ENCODE data around the gene NPLOC4. TPM values are rescaled to one million over a fixed set of nuclear protein-coding genes. Genes with fewer than 3 reads are reported as not detected.

NPLOC4 gene
- total and polyA plus RNA-seq, 2 donors (not counting 1 experiment from before 2014, with no cell fraction given): 51.0 to 62.5 TPM

GRCh38 chr17:81647640-81648012 lies 10.7 kb upstream of the NPLOC4 start:
- Histone ChIP-seq H3K4me3 (replicated peaks in 1 of 4; ENCODE audit: control extremely low read depth in 1 of 4, insufficient read depth in 1 of 4, low read depth in 3 of 4, low read length in 4 of 4) (no peak overlapping the region), H3K9ac (ENCODE audit: insufficient read depth, low read length) (no peak overlapping the region), H2AFZ (ENCODE audit: low read length) (no peak overlapping the region), H3K4me1 (ENCODE audit: control insufficient read depth, extremely low read depth, insufficient read depth, low read length) (peaks cover 5% of the 10 kb centered on the region), H3K27me3 (ENCODE audit: control insufficient read depth, insufficient read depth, low read length) (peaks cover 22% of the 10 kb centered on the region), H3K36me3 (ENCODE audit: control insufficient read depth, insufficient read depth, low read length) (no peaks in the 10 kb centered on the region), H3K27ac (ENCODE audit: insufficient read depth, low read length) (no peak overlapping the region), H3K9me3 (ENCODE audit: control insufficient read depth, insufficient read depth, low read depth, low read length) (no peaks in the 10 kb centered on the region), H3K79me2 (ENCODE audit: control insufficient read depth, insufficient read depth, low read length) (no peaks in the 10 kb centered on the region), H3K4me2 (ENCODE audit: extremely low read depth, insufficient read depth, low read length) (peak overlapping the region; percentile 25), H4K20me1 (ENCODE audit: control insufficient read depth, extremely low read depth, insufficient read depth, low read length) (no peaks in the 10 kb centered on the region)
- DNase-seq (ENCODE audit: low read depth in 2 of 2): no peak
- peak; percentile 72 for TF ChIP-seq EZH2 (IDR thresholded peaks at IDR 0.05; ENCODE audit: low read length, missing control alignments)
- TF ChIP-seq, protein P1, sequence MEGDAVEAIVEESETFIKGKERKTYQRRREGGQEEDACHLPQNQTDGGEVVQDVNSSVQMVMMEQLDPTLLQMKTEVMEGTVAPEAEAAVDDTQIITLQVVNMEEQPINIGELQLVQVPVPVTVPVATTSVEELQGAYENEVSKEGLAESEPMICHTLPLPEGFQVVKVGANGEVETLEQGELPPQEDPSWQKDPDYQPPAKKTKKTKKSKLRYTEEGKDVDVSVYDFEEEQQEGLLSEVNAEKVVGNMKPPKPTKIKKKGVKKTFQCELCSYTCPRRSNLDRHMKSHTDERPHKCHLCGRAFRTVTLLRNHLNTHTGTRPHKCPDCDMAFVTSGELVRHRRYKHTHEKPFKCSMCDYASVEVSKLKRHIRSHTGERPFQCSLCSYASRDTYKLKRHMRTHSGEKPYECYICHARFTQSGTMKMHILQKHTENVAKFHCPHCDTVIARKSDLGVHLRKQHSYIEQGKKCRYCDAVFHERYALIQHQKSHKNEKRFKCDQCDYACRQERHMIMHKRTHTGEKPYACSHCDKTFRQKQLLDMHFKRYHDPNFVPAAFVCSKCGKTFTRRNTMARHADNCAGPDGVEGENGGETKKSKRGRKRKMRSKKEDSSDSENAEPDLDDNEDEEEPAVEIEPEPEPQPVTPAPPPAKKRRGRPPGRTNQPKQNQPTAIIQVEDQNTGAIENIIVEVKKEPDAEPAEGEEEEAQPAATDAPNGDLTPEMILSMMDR (conservative IDR thresholded peaks at IDR 0.05 in 1 of 2, IDR thresholded peaks at IDR 0.05 in 1 of 2; ENCODE audit: low read depth in 1 of 2, low read length in 2 of 2): no peak

GRCh38 chr17:81646869-81647600 lies 10.1 kb upstream of the NPLOC4 start:
- TF ChIP-seq, protein P1 (conservative IDR thresholded peaks at IDR 0.05 in 1 of 2, IDR thresholded peaks at IDR 0.05 in 1 of 2; ENCODE audit: low read depth in 1 of 2, low read length in 2 of 2): no peak
- TF ChIP-seq EZH2 (IDR thresholded peaks at IDR 0.05; ENCODE audit: low read length, missing control alignments): no peak
- DNase-seq (ENCODE audit: low read depth in 2 of 2): no peak
- Histone ChIP-seq H3K4me3 (replicated peaks in 1 of 4; ENCODE audit: control extremely low read depth in 1 of 4, insufficient read depth in 1 of 4, low read depth in 3 of 4, low read length in 4 of 4) (no peak overlapping the region), H2AFZ (ENCODE audit: low read length) (no peak overlapping the region), H3K27me3 (ENCODE audit: control insufficient read depth, insufficient read depth, low read length) (peaks cover 22% of the 10 kb centered on the region), H3K4me1 (ENCODE audit: control insufficient read depth, extremely low read depth, insufficient read depth, low read length) (peaks cover 7% of the 10 kb centered on the region), H3K36me3 (ENCODE audit: control insufficient read depth, insufficient read depth, low read length) (no peaks in the 10 kb centered on the region), H3K9ac (ENCODE audit: insufficient read depth, low read length) (no peak overlapping the region), H3K9me3 (ENCODE audit: control insufficient read depth, insufficient read depth, low read depth, low read length) (no peaks in the 10 kb centered on the region), H4K20me1 (ENCODE audit: control insufficient read depth, extremely low read depth, insufficient read depth, low read length) (no peaks in the 10 kb centered on the region), H3K27ac (ENCODE audit: insufficient read depth, low read length) (no peak overlapping the region), H3K4me2 (ENCODE audit: extremely low read depth, insufficient read depth, low read length) (no peak overlapping the region), H3K79me2 (ENCODE audit: control insufficient read depth, insufficient read depth, low read length) (no peaks in the 10 kb centered on the region)

- peaks cover 22% of the 10 kb centered on the region for H3K27me3 ChIP-seq (ENCODE audit: control insufficient read depth, insufficient read depth, low read length)
- DNase-seq (ENCODE audit: low read depth in 2 of 2): no peak
- H3K27ac ChIP-seq (ENCODE audit: insufficient read depth, low read length): no peak overlapping the region
- H3K4me1 ChIP-seq (ENCODE audit: control insufficient read depth, extremely low read depth, insufficient read depth, low read length): peaks cover 2% of the 10 kb centered on the region
- no peaks in the 10 kb centered on the region for H4K20me1 ChIP-seq (ENCODE audit: control insufficient read depth, extremely low read depth, insufficient read depth, low read length)
- no peaks in the 10 kb centered on the region for H3K9me3 ChIP-seq (ENCODE audit: control insufficient read depth, insufficient read depth, low read depth, low read length)
- H3K79me2 ChIP-seq (ENCODE audit: control insufficient read depth, insufficient read depth, low read length): no peaks in the 10 kb centered on the region
- no peak overlapping the region for H3K4me3 ChIP-seq (replicated peaks in 1 of 4; ENCODE audit: control extremely low read depth in 1 of 4, insufficient read depth in 1 of 4, low read depth in 3 of 4, low read length in 4 of 4)
- no peak overlapping the region for H3K9ac ChIP-seq (ENCODE audit: insufficient read depth, low read length)
- no peaks in the 10 kb centered on the region for H3K36me3 ChIP-seq (ENCODE audit: control insufficient read depth, insufficient read depth, low read length)
- no peak overlapping the region for H3K4me2 ChIP-seq (ENCODE audit: extremely low read depth, insufficient read depth, low read length)
- TF ChIP-seq EZH2 (IDR thresholded peaks at IDR 0.05; ENCODE audit: low read length, missing control alignments): no peak
- TF ChIP-seq, protein P1 (conservative IDR thresholded peaks at IDR 0.05 in 1 of 2, IDR thresholded peaks at IDR 0.05 in 1 of 2; ENCODE audit: low read depth in 1 of 2, low read length in 2 of 2): no peak
- no peak overlapping the region for H2AFZ ChIP-seq (ENCODE audit: low read length)
Measured at GRCh38 chr17:81644976-81645952, 8.4 kb upstream of the NPLOC4 start.

Measured in fibroblast of lung (primary cell).